HG03469 (cell line): ENCODE results near the gene PAM.

Source experiments
- ATAC-seq: cut with Tn5 transposase; IDR thresholded peaks from one replicate; pipeline ENCODE4 v1.9.1; 2021; ENCODE audit warnings: mild to moderate bottlenecking, moderate library complexity, moderate number of reproducible peaks; ENCODE audit not compliant: unreplicated experiment

The PAM gene

DNA sequence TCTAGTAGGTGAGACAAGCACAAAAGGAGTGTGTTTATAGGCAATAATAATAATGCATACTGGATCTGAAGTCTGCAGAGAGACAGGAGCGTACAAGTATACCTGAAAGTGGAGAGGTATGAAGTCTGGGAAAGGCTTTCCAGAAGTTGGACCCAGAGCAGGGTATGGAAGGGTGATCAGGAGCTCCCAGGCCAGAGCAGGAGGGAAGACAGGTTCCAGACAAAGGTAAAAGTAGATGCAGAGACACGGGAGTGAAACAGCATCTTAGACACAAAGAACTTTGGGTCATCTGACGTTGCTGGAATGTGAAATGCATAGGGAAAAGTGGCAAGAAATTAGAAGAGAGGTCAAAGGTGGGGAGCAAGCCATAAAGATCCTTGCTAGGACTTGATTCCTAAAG, 175.1 kb downstream of the PAM start:
- ATAC-seq = no peak

DNA sequence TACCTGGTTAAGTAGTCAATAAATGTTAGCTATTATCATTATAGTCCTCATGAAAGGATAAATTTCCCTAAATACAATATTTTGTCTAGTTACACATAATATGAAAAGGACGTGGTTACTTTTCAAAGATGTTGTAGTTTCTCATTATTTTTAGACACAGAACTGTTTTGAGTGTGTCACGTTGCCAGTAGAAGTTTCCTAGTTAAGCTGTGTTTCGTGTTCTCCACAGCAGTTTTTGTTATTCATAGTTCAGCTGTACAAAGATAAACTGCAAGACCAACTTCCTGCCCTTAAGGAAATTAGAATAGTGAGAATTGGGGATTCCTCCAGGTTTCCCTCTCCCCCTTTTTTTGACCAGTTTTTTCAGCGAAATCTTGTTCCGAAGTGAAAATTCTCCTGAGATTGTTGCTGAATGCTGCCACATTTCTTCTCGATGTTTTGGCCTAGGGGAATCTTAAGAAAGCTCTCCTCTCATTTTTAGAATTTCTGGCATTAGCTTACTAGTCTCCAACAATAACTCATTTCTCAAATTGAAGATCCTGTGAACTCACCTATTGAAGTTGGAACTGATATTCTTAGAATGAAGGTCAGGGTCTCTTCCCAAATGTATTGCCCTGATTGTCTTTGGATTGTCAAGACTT, 176.1 kb downstream of the PAM start:
- no peak for ATAC-seq

DNA sequence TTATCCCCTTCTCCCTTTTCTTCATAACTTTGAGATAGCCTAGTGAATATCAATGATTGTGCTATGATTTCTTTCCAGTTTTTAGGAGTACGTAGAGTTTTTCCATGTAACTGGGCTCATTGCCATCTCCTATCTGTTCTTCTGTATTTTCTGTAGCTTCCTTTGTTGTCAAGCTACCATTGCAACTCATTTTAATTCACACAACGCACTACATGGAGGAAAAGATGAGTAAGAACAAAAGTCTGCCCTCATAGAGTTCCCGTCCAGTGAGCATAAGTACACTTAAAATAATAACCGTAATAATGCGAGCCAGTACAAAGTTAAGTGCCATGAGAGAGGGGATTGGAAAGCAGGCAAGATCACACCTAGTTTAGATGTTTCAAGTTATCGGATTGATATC, 177.7 kb downstream of the PAM start:
- no peak for ATAC-seq

DNA sequence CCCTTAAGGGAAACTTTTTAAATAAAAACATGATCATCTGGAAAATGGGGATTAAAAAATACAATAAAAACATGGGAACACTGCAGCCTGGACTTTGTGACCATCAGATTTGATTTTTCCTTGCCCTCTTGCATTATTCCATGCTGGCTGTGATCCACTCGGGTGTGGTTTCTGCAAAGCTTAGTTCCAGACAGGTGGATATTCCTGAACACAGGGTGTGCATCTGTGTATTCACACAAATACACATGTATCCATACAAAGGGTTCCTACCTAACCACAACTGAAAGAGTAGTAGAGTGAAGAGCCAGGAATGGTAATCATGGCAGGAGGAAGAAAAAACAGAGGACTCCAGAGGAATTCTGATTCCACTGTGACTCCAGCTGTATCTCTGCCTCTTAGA, 178.2 kb downstream of the PAM start:
- ATAC-seq = no peak

DNA sequence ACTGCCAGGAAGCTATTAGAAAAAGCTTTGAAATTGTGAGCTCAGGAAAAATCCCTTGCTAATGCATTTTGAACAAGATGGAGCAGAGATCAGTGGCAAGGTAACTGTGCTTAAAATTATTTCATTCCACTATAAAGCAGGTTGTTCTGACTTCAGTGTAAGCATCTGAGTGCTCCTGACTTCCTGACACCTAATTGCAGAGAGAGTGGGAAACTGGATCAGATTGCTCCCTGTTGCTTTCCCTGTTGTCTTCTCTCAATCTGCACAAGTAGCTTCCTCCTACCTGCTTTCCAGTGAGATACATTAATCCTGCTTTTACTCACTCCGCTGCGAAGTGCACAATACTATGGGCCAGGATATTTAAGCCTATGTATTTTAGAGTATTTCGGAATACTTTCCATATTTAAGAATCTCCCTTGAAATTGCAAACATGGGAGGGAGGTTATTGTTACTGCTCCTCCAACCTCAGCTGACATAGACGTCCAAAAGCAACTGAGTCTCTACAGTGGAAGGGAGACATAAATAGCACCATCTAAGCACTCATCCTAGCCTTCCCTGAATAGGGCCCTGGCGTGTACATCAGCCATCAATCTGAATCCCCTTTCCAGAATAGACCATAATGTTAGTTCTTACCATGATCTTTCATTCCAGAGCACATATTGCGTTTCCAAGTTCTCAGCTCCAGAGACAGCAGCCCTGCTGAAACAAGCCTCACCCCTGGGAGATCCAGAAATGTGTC, 178.8 kb downstream of the PAM start:
- no peak for ATAC-seq

DNA sequence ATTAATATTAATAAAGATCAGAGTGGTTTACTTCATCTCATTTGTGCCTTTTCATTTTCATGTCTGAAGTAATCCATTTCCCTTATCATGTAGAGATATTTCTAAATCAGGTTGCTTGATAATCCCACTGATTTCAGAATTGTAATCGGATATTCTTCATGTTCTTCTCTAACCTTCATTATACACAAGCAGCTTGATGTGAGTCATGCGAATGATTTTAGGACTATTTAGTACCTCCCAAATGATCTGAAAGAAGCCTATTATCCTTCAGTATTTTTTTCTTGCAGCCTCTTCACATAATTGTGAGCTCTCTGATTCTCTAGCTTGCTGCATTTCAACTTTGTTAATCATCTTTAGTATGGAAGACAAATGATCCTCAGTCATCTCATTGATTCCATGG, 182.8 kb downstream of the PAM start:
- no peak for ATAC-seq

DNA sequence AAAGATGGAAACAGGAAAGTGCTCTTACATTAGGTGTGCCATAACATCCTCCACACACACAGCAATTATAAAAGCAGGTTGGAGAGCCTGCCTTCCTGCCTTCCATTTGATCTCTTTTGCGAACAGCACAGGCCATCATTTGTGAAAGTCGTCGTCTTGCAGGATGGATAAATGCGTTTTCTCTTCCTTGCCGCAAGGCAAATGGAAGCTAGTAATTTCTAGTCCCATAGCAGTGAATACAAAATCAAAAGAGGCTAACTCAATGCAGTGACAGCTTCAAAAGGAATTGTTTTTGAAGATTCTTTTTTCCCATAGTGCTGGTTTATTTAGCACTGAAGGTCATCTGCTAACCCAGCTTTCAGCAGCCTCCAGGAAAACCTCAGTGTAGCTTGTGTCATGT, 186.0 kb downstream of the PAM start:
- ATAC-seq = no peak

DNA sequence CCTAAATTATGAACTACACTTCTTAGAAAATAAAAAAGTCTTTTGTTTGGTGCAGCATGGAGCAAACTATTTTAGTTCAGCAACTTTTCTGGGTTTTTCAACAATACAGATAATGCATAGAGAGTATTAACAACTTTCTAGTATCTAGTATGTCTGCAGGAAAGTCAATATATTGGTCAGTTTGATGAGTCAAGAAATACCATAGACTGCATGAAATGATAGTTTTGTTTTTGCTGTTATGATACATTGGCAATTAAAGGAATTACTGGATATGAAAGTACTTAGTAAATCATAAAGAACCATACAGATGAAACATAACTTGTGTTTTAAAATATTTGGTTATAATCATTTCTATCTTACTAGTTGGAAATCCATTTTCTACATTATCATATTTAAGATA, 191.3 kb downstream of the PAM start:
- ATAC-seq = no peak

DNA sequence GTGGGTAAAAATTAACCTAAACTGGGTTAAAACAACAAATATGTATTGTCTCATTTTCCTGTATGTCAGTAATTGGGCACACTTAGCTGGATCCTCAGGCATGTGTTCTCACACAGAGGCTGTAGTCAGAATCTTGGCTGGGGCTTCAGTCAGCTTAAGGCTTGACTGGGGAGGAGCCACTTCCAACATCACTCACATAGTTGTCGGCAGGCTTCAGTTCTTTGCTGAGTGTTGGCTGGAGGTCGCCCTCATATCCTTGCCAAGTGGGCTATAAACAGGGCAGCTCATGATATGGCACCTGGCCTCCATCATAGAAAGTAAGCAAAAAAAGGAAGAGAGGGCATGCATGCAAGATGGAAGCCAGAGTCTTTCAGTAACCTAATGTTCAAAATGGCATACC, 191.9 kb downstream of the PAM start:
- ATAC-seq = no peak

DNA sequence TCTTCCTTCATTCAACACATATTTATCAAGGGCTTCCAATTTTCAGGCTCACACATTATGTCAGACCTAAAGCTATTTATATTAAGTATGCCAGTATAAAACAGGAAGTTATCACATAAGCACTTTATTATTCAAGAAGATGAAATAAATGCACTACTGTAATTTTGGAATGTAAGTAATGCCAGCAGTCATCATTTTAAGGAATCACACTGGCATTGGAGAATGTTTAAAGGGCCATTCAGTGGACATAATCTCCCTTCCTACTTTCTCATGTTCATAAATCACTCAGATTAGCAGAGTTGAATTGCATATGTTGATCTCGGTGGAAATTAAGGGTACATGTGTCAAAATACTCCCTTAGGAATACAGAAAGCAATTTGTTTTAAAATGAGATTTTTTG, 200.4 kb downstream of the PAM start:
- no peak for ATAC-seq

DNA sequence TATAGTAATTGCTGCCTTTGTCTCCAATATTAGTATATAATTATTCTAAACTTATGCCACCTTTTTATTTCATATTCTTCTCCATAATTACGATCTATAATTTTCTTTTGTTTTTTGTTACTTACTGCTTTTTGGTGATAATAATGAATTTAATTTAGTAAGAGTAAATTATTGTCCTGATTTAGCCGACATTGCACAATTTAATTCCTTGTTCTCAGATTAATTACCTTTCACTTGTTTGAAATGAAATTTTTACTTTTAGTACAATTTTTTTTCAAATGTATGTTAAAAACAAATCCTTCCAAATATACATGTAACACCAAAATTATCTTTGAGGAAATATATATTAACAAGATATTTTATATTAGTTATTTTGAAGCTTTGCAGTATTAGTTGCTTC, 201.5 kb downstream of the PAM start:
- ATAC-seq = no peak

DNA sequence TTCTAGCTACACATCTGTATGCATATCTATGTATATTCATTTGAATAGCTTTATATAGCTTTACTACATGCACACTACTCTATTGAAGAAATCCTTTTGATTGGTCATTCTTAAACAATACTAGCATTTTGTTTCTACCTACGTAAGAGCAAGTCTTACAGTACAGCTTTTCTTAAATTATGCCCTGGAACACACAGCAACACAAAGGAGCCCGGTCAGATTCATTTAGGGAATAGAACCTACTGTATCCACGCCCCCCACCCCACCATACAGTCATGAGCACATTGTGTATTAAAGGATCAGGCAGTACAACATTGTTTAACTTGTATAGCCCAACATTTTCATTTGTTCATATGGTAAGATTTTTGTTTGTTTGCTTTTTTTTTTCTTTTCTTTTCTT, 202.0 kb downstream of the PAM start:
- no peak for ATAC-seq

DNA sequence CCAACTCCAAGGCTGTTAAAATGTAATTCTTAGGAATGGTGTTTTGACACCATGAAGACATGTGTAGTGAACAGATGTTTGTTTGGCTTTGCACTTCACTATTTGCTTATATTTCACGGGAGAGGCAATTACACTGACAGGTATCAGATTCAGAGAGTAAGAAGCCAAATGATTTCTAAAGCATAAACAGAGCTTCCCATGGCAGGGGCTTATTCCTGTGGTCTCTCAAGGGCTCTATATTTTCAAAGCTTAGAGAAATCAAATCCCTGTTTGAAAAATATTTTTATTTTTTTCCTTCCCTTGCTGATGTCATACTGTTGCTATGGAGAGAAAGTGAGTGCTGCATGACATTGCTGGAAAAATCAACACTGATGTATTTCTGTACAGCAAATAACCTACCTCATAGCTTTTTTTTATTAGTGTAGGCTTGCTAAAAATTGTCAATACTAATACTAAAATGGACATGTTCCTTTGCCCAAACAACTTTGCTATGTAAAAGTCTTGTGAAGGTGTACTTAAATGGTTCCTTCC, 203.4 kb downstream of the PAM start:
- no peak for ATAC-seq

DNA sequence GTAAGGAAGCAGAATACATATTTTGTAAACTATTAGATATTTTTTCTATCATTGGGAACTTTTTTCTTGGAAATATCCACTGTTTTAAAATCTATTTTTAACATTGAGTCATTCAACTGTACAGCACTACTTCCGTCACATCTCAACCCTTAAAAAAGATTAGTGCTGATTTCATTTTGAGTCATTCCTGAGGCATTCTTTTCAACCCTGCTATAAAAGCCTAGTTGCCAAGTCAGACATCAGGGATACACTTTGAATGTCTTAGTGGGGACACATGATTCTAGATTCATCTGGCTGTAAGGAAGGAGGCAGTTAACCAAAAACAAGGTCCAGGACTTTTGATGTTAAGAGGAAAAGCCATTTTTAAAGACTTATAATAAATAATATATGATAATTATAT, 203.9 kb downstream of the PAM start:
- ATAC-seq = no peak

DNA sequence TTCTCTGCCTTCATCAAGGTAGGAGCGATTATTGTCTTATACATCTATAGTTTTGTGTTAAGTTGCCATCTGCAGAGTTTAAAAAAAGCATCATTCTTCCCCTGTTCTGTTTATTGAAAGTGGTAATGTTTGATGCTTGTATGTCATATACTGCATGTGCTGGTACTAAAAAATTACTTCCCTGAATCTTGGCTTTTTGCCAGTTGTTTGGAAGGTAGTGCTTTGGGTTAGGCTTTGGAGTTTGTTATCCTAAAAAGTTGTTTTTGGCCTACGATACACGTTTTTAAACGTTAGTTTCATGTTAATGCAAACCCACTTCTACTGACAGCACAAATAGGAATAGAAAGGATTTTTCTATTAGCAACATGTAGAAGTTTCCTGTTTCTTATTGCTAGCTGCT, 206.6 kb downstream of the PAM start:
- ATAC-seq = no peak

DNA sequence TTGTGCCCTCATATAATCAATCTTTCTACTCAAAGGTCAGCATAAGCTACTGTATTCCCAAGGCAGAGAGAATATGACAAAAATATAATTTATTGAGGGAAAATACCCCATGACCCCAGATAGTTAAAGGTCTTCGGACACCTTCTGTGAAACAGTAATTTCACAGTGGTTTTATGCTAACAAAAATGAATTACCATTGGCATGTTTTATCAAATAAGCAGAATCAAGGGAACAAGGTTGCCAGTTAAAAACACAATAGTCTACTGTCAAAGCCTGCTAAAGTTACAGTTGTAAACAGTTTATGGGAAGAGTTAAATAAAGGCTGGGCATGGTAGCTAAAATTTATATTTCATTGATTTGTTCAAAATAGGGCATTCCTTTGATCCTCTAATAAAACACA, 210.5 kb downstream of the PAM start:
- ATAC-seq = no peak

DNA sequence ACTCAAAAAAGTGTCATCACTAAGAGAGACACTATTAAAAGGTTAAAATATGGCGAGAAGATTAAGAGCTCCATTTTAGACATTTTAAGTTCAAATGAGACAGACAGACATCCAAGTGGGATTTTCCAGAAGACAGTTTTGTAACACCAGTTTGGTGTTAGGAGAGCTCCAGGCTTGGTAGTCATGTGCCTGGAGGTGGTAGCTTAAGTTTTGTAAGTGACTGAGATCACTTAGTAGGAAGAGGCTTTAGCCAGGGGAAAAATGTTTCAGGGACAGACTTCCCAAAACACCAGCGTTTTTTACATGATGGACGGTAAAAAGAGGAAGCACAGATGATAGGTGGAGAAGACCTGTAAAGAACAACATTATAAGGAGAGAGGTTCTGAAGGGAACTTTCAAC, 214.5 kb downstream of the PAM start:
- no peak for ATAC-seq

DNA sequence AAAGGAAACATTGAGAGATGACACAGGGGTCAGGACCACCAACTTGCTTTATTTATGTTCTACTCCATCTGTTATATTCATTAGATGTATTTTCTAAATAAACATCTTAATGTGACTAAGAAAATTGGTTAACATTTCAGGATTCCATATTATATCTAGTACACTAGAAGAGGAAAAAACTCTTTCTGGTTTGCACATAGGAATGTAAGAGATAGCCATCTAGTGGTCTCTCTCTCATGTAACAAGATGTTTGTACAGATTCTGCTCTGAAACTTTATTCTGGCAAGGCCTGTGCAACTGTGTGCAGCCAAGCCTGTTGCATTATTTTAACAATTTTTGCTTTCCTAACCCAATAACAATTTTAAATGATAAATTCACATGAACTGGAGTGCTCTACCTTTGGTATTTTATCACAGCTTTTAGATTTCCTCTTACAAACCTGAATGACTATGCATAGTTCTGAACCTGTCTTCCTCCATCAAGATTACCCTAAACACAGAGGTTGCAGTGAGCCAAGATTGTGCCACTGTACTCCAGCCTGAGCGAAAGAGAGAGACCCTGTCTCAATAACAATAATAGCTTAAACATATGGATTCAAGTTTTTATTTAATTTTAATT, 216.7 kb downstream of the PAM start:
- ATAC-seq = no peak

DNA sequence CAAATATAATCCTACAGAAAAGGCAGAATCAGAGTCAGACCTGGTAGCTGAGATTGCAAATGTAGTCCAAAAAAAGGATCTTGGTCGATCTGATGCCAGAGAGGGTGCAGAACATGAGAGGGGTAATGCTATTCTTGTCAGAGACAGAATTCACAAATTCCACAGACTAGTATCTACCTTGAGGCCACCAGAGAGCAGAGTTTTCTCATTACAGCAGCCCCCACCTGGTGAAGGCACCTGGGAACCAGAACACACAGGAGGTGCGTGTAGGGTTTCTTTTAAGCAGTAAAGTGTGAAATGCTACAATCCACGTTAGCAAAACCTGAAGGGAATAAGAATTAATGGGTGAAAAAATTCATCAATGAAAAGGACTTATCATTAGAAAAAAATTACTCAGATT, 219.1 kb downstream of the PAM start:
- ATAC-seq = no peak

DNA sequence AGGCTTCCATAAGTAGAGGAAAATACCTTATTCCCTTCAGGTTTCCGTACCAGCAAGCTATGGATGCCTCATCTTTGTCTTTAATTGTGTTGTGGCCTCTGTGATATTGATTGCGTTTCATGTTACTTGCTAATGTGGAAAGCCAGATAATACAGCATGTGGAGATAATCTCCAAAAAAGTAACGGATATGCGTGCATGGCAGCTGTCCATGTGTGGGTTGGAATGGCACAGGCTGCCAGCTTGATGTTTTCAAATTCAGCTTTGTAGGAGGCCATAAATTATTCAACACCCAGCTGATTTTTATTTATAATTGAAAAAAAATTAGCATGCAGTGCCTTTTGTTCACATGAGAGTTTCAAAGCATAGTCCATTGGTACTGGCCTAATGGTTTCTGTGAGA, 219.9 kb downstream of the PAM start:
- ATAC-seq = no peak

DNA sequence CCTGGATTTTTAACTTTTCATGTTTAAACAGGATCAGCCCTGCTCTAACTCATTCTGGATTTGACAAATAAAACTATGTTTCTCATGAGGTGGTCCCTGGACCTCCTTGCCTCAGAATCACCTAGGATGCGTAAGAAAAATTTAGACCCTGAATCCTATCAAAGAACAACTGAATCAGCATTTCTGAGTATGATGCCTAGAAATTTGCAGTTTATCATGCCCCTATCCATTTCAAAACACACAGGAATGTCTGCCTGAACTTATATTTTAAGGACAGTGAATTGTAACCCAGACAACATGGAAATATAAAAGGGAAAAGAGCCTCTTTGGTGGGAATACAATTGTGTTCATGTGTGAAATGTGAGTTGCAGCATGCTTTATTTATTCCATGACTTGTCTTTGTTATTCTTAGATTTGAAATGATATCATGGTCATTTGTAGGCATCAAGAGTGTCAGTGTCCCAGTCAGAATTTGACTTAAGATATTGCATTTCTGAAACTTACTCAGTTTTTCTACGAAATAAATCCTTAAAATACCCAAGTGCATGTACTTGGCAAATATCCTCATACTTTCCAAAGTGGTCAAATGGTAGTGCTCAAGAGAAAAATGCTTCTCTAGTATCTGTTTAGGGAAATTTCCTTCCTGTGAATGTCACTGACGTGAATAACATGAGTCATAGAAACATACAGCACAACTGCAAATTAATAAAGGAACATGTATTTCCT, 220.5 kb downstream of the PAM start:
- no peak for ATAC-seq
